MM.1S (cell line): ENCODE data around the gene MAP3K4.

Experiments
- DNase-seq: peaks from one replicate; pipeline ENCODE4 v3.0.0-alpha.2; 2015
- H2AFZ ChIP-seq: fragments of 300-600 bp; sonication (generic); 2 replicates; pipeline ENCODE4 v1.6.0; 2016; ENCODE audit warnings: antibody characterized with exemption, low read length
- H3F3A ChIP-seq: fragments of 300-600 bp; sonication (generic); 2 replicates; pipeline ENCODE4 v1.6.1; 2016; ENCODE audit warnings: mild to moderate bottlenecking, antibody characterized with exemption, low read length, moderate library complexity, mixed read lengths; ENCODE audit not compliant: insufficient read depth
- H3K27ac ChIP-seq: fragments of 300-600 bp; sonication (generic); 2 replicates; pipeline ENCODE4 v1.5.1; 2016; ENCODE audit warnings: mild to moderate bottlenecking, low read length
- H3K27me3 ChIP-seq: fragments of 300-600 bp; sonication (generic); replicated peaks from 2 replicates; pipeline ENCODE4 v1.6.0; 2016; ENCODE audit warnings: low read length; ENCODE audit not compliant: insufficient read depth
- H3K36me3 ChIP-seq: fragments of 300-600 bp; sonication (generic); replicated peaks from 2 replicates; pipeline ENCODE4 v1.6.1; 2016; ENCODE audit warnings: mild to moderate bottlenecking, low read length, mixed read lengths; ENCODE audit not compliant: insufficient read depth
- H3K4me1 ChIP-seq: fragments of 300-600 bp; sonication (generic); 2 replicates; pipeline ENCODE4 v1.6.1; 2016; ENCODE audit warnings: low read length, mixed read lengths
- H3K4me2 ChIP-seq: fragments of 300-600 bp; sonication (generic); 2 replicates; pipeline ENCODE4 v1.6.0; 2016; ENCODE audit warnings: low read depth, low read length
- H3K4me3 ChIP-seq: fragments of 300-600 bp; sonication (generic); 2 replicates; pipeline ENCODE4 v1.5.1; 2016; ENCODE audit warnings: low read length, mixed read lengths
- H3K79me2 ChIP-seq: fragments of 300-600 bp; sonication (generic); 2 replicates; pipeline ENCODE4 v1.6.1; 2016; ENCODE audit warnings: mixed run types, low read length, mixed read lengths
- H3K9ac ChIP-seq: fragments of 300-600 bp; sonication (generic); 2 replicates; pipeline ENCODE4 v1.6.1; 2016; ENCODE audit warnings: low read length, mixed read lengths
- H3K9me2 ChIP-seq: fragments of 300-600 bp; sonication (generic); replicated peaks from 2 replicates; pipeline ENCODE4 v1.6.1; 2016; ENCODE audit warnings: mild to moderate bottlenecking, low read length, mixed read lengths; ENCODE audit not compliant: insufficient read depth
- H3K9me3 ChIP-seq: fragments of 300-600 bp; sonication (generic); replicated peaks from 2 replicates; pipeline ENCODE4 v1.6.1; 2016; ENCODE audit warnings: mild to moderate bottlenecking, low read length, mixed read lengths; ENCODE audit not compliant: insufficient read depth
- H4K20me1 ChIP-seq: fragments of 300-600 bp; sonication (generic); 2 replicates; pipeline ENCODE4 v1.6.1; 2016; ENCODE audit warnings: mild to moderate bottlenecking, low read length, moderate library complexity, mixed read lengths; ENCODE audit not compliant: insufficient read depth
- CTCF ChIP-seq: fragments of 300-600 bp; sonication (generic); IDR thresholded peaks from 2 replicates; pipeline ENCODE4 v1.5.1; 2016; ENCODE audit warnings: antibody characterized with exemption, low read length, mixed read lengths
- EZH2 ChIP-seq: fragments of 300-600 bp; sonication (generic); optimal IDR thresholded peaks from 2 replicates; pipeline ENCODE3; 2017; ENCODE audit warnings: low read depth, mild to moderate bottlenecking, antibody characterized with exemption, low read length, mixed read lengths
- EZH2phosphoT487 ChIP-seq: fragments of 300-600 bp; sonication (generic); IDR thresholded peaks from 2 replicates; pipeline ENCODE4 v1.6.1; 2018; ENCODE audit warnings: antibody characterized with exemption, low read length

The MAP3K4 gene

DNA sequence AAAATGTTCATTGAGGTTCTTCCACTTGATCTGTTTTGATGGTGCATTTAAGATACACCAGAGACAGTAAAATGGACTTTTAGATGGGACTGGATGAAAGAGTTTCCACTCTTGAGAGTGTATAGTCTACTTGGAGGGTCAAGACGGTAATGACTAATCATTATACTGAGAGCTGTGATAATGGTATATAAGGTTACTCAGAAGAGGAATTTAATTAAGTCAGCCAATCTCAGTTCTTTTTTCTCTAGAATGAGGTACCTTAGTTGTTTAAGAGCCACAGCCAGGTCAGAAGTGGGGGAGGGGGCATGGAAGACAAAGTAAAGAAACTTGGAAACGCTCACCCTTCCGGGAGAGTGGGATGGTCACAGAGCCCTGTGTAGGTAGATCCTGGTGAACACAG is 123.9 kb downstream of the MAP3K4 start:
- Histone ChIP-seq H3K27ac (no peak overlapping the region), H3K4me3 (no peak overlapping the region), H3K27me3 (no peaks in the 10 kb centered on the region), H3K9me3 (no peaks in the 10 kb centered on the region), H2AFZ (no peak overlapping the region), H3K9me2 (no peaks in the 10 kb centered on the region), H3K36me3 (no peaks in the 10 kb centered on the region), H3K4me2 (no peak overlapping the region), H3K79me2 (no peaks in the 10 kb centered on the region), H3K9ac (no peak overlapping the region), H3F3A (no peaks in the 10 kb centered on the region), H4K20me1 (no peaks in the 10 kb centered on the region), H3K4me1 (no peaks in the 10 kb centered on the region)
- no peak for DNase-seq
- TF ChIP-seq CTCF (no peak), EZH2 (no peak), EZH2phosphoT487 (no peak)

DNA sequence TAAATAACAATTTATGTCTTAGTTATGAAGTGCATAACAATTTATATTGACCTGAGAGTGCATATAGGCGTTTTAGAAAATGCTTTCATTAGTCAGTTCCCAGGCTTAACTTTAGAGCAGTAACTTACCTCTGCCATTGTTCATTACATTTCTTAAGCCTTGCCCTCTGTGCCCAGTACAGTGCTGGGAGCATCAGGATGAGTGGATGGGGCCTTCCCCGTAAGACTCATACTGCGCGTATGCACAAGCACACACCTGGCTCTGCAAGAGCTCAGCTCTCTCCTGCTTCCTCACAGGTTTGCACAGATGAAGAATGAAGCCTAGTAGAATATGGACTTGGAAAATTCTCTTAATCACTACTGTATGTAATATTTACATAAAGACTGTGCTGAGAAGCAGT is 125.0 kb downstream of the MAP3K4 start:
- no peaks in the 10 kb centered on the region for H3K79me2 ChIP-seq
- H3K4me1 ChIP-seq, result no peaks in the 10 kb centered on the region

GRCh38 chr6:161117308-161117707 is 125.7 kb downstream of the MAP3K4 start:
- DNase-seq, result no peak
- H3K9me2 ChIP-seq, result no peaks in the 10 kb centered on the region
- no peaks in the 10 kb centered on the region for H3K9me3 ChIP-seq
- H3K36me3 ChIP-seq, result no peaks in the 10 kb centered on the region
- H3F3A ChIP-seq, result no peaks in the 10 kb centered on the region
- no peaks in the 10 kb centered on the region for H3K4me1 ChIP-seq
- H3K4me2 ChIP-seq, result no peak overlapping the region
- H3K4me3 ChIP-seq, result no peak overlapping the region
- no peak overlapping the region for H3K27ac ChIP-seq
- TF ChIP-seq CTCF (no peak), EZH2phosphoT487 (no peak), EZH2 (no peak)
- H3K27me3 ChIP-seq, result no peaks in the 10 kb centered on the region
- no peak overlapping the region for H2AFZ ChIP-seq
- H3K9ac ChIP-seq, result no peak overlapping the region
- no peaks in the 10 kb centered on the region for H3K79me2 ChIP-seq
- no peaks in the 10 kb centered on the region for H4K20me1 ChIP-seq

More for the DNA sequence above, 125.0 kb downstream of the MAP3K4 start:
- no peaks in the 10 kb centered on the region for H3F3A ChIP-seq
- no peak for DNase-seq
- no peaks in the 10 kb centered on the region for H3K9me3 ChIP-seq
- H2AFZ ChIP-seq, result no peak overlapping the region
- no peaks in the 10 kb centered on the region for H3K36me3 ChIP-seq
- no peak overlapping the region for H3K4me3 ChIP-seq
- H3K4me2 ChIP-seq, result no peak overlapping the region
- H3K9ac ChIP-seq, result no peak overlapping the region
- no peak overlapping the region for H3K27ac ChIP-seq
- TF ChIP-seq CTCF, result no peak
- no peak for TF ChIP-seq EZH2
- no peak for TF ChIP-seq EZH2phosphoT487
- no peaks in the 10 kb centered on the region for H3K27me3 ChIP-seq
- no peaks in the 10 kb centered on the region for H3K9me2 ChIP-seq
- H4K20me1 ChIP-seq, result no peaks in the 10 kb centered on the region
